ENCODE data around the gene POU6F2.

The POU6F2 gene

DNA sequence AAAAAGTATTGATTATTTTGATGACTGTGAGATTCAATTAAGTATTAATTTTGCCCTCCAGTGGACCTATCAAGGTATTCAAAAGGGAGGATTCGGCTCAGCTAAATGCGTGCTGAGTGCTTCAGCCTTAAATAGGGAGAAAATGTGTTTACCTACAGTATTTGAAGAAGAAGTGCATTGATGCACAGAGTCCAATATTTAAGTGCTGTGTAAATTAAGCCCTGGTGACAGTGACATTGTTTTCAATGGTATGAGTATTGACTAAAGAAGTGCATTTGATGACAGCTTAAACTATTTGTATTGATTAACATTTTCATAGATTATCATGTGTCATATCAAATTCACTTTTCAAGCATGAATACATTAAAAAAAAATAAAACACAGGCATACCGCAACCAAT lies 106.6 kb downstream of the POU6F2 start:
- no peak overlapping the region for H3K4me3 ChIP-seq (ENCODE audit: low read depth, low read length)
- TF ChIP-seq, protein P1, sequence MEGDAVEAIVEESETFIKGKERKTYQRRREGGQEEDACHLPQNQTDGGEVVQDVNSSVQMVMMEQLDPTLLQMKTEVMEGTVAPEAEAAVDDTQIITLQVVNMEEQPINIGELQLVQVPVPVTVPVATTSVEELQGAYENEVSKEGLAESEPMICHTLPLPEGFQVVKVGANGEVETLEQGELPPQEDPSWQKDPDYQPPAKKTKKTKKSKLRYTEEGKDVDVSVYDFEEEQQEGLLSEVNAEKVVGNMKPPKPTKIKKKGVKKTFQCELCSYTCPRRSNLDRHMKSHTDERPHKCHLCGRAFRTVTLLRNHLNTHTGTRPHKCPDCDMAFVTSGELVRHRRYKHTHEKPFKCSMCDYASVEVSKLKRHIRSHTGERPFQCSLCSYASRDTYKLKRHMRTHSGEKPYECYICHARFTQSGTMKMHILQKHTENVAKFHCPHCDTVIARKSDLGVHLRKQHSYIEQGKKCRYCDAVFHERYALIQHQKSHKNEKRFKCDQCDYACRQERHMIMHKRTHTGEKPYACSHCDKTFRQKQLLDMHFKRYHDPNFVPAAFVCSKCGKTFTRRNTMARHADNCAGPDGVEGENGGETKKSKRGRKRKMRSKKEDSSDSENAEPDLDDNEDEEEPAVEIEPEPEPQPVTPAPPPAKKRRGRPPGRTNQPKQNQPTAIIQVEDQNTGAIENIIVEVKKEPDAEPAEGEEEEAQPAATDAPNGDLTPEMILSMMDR (IDR thresholded peaks at IDR 0.05; ENCODE audit: low read depth, low read length): no peak

DNA sequence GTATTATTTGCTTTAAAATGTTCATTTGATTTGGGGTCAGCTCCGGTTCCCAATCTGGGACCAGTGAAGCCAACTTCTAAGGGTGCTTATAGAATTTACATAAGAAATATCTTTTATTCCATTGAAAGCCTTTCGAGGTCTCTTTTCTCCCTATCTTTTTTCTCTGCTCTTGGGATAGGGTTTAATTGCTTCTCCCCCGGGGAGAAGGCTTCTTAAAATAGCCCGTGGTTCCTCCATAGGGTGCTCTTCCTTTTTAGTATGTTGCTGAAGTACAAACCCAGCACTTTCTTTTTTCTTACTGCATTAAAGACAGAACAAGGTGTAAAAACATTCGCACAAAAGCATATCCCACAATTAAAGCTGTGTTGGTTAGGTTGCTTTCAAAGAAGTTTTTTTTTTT lies 107.5 kb downstream of the POU6F2 start:
- H3K4me3 ChIP-seq (ENCODE audit: low read depth, low read length): no peak overlapping the region
- TF ChIP-seq, protein P1 (IDR thresholded peaks at IDR 0.05; ENCODE audit: low read depth, low read length): no peak

DNA sequence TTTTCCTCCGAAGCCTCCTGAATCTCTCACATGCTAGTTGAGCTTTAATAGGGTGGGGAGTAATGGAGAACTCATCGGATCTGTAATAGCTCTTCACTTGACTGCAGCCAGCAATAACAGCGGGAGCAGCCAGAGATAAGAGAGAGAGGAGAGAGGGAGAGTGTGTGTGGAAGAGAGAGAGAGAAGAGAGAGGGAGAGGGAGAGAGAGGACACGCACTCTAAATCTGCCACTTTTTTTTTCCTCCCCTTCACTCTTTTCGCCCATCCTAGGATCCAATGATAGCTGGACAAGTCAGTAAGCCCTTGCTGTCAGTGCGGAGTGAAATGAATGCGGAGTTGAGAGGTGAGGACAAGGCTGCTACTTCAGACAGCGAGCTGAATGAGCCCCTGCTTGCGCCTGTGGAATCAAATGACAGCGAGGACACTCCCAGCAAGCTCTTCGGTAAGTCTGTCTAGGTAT lies 107.9 kb downstream of the POU6F2 start:
- no peak overlapping the region for H3K4me3 ChIP-seq (ENCODE audit: low read depth, low read length)
- TF ChIP-seq, protein P1 (IDR thresholded peaks at IDR 0.05; ENCODE audit: low read depth, low read length): no peak

DNA sequence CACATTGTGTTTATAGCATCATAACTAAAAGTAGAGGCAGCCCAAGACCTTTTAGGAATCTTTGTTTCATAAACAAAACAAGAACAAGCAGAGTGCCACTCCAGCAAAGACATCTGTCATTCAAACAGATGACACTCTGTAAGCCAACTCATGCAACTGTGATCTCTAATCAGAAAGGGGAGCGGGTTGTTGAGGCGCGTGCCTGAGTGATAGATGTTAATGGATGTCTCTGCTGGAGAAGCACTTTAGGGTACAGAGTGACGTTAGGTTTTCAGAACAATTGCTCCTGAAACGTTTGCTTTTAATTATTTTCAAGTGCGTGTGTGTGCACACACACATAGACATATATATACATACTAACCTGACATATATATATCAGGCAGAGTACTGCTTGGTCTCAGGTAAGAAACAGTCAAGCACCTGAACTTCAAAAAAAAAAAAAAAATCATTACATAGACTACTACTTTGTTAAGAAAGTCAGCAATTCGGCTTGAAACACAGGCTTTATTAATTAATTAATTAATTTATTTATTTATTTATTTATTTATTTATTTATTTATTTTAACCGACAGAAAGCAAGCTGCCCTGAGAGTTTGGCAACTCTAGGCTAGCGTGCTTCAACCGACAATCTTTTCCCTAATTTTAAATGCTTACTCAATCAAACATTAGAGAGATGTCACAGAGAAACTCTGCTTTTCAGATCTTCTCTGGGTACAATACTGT lies 109.1 kb downstream of the POU6F2 start:
- TF ChIP-seq, protein P1 (IDR thresholded peaks at IDR 0.05; ENCODE audit: low read depth, low read length): no peak
- no peak overlapping the region for H3K4me3 ChIP-seq (ENCODE audit: low read depth, low read length)

DNA sequence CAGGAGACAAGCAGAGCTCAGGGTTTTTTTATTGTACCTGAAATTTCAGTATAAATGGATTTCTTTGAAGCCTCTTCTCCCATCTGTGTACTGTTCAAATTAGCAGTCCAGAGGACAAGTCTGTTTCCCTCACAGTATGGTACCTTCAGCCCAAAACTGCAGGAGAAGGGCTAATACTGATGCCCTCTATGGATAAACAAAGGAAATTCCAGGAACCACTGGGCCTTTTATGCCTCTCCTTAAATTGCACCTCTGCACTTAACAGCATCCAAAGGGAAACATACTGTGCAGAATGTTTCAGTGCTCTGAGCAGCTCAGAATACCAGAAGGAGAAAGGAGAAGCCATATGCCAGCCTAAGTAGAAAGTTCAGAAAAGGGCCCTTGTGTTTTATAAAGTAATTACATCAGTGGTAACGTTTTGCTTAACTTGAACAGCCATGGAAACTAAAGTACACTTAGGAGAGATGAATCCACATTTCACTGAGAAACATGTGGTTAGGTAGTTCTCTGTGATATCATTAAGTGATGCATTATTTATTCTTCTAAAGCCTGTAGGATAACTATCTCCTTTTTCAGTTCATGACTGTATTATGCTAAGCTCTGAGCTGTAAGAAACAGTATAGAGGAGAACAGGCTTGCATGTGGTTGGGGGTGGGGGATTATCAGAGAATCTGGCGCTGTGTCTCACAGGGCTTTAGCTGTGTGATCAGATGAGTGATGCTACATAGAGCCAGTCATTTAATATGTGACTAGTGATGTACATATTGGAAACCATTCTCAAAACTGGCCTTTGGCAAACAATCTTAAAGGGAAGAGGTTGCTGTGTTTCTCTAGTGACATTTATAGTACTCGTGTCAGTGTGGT lies 111.3 kb downstream of the POU6F2 start:
- H3K4me3 ChIP-seq (ENCODE audit: low read depth, low read length): no peak overlapping the region
- TF ChIP-seq, protein P1 (IDR thresholded peaks at IDR 0.05; ENCODE audit: low read depth, low read length): no peak

DNA sequence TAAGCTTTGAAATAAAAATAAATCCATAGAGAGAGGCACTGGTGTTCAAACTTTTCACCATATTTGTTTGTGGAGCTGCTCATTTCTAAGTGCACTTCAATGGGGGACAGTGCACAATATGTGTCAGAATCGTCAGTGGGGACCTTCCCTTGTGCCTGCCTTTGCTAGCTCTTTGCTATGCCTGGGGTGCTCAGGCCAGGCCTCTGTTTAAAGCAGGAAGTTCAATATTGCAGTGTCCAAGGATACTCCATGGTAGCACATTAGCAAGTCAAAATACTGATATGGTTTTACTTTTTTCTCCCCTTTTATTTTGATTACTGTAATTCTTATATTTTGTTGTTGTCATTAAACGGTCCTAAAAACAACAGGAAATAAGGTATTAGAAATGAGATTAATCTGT lies 113.4 kb downstream of the POU6F2 start:
- H3K4me3 ChIP-seq (ENCODE audit: low read depth, low read length): no peak overlapping the region
- TF ChIP-seq, protein P1 (IDR thresholded peaks at IDR 0.05; ENCODE audit: low read depth, low read length): no peak

DNA sequence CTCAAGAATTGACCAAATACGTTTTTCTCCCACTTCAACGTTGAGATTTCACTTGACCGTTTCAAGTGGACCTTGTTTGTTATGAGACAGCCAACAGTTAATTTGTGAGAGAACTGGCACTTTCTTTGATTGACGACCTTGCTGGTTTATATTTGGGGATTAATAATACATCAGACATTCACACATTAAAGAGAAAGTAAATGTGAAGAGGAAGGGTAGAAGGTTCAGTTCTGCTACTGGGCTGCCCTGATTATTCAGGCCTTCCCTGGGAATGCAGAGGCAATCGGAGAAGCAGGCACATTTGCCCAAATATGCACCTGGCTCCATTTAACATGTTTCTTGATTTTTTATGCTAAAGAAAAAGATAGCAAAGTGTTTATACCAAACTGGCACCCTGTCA lies 114.1 kb downstream of the POU6F2 start:
- H3K4me3 ChIP-seq (ENCODE audit: low read depth, low read length): no peak overlapping the region
- TF ChIP-seq, protein P1 (IDR thresholded peaks at IDR 0.05; ENCODE audit: low read depth, low read length): no peak

Data from WI38 (cell line).